Measurements from ENCODE around the gene RUBCN. TPM values are rescaled to one million over a fixed set of nuclear protein-coding genes. Genes with fewer than 3 reads are reported as not detected.

Gene RUBCN
- total and polyA plus RNA-seq, 2 of the 13 experiments (the other 11 are each of a cell fraction or from before 2014, with no cell fraction given): 5.2 to 8.1 TPM

- TF ChIP-seq ZNF503 (CRISPR knock-in tag; IDR thresholded peaks at IDR 0.05): peak; percentile 52; the same call in 1 of the 2 replicates
- TF ChIP-seq SIX1 (CRISPR knock-in tag; IDR thresholded peaks at IDR 0.05; ENCODE audit: borderline replicate concordance): no peak
- no peak for TF ChIP-seq KIAA2018 (CRISPR knock-in tag; IDR thresholded peaks at IDR 0.05; ENCODE audit: borderline replicate concordance)
- no peak for TF ChIP-seq MBD4 (IDR thresholded peaks at IDR 0.05; ENCODE audit: borderline replicate concordance, low read length)
- TF ChIP-seq GMEB1 (CRISPR knock-in tag; IDR thresholded peaks at IDR 0.05; ENCODE audit: borderline replicate concordance): peak; percentile 97
- no peak for TF ChIP-seq NFIC (IDR thresholded peaks at IDR 0.05; ENCODE audit: low read length)
- peak; percentile 82 for TF ChIP-seq GMEB2 (CRISPR knock-in tag; IDR thresholded peaks at IDR 0.05; ENCODE audit: low read depth)
- no peak for TF ChIP-seq TRIM22 (IDR thresholded peaks at IDR 0.05)
- no peak for TF ChIP-seq ZNF232 (CRISPR knock-in tag; IDR thresholded peaks at IDR 0.05; ENCODE audit: borderline replicate concordance)
- no peak; the same call in none of the 2 replicates for TF ChIP-seq ZNF605 (CRISPR knock-in tag; IDR thresholded peaks at IDR 0.05)
Measured at GRCh38 chr3:197736491-197737318, at the start of gene RUBCN (continued).
